RKO (cell line): ENCODE data around the gene ZNF785.
"Not testable (repeated sequence)": the region's sequence is repeated elsewhere in the genome, so short reads cannot be mapped to it uniquely, and the experiment has no call there.

Source experiments
- DNase-seq: peaks from one replicate; pipeline ENCODE4 v3.0.0-alpha.2; 2016; ENCODE audit warnings: low spot score

ZNF785 gene

DNA sequence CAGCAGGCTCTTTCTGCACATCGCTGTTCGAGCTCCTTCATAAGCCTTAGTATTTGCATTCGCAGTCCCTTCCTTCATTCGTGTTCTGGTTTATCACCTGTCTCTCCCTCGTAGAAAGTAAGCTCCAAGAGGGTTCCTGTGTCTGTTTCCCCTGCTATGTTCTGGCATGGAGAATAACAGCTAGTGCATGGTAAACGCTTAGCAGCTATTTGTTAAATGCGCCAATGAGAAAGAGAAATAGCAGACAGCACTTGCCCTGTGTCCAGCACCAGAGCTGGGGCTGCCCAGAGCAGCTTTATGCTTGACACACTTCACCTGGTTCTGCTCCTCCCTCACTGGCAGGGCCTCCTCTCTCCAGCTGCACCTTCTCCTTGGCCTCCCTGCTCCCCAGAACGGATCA is 19.5 kb downstream of the ZNF785 start:
- DNase-seq, result no peak

DNA sequence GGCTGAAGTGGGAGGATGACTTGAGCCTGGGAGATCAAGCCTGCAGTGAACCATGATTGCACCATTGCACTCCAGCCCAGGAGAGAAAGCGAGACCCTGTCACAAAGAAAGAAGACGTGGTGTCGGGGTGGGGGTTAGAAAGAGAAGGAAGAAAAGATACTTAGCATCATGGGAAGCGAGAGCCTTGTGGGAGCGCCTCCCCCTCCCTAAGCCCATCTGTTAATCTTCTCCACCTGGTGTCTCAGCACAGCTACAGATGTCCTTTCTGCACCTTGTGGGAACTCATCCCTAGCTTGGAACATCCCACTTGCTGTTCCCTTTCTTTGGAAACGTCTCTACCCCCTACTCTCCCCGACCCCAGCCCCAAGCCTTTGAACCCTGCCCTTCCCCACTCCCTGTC is 20.0 kb downstream of the ZNF785 start:
- DNase-seq, result no peak

DNA sequence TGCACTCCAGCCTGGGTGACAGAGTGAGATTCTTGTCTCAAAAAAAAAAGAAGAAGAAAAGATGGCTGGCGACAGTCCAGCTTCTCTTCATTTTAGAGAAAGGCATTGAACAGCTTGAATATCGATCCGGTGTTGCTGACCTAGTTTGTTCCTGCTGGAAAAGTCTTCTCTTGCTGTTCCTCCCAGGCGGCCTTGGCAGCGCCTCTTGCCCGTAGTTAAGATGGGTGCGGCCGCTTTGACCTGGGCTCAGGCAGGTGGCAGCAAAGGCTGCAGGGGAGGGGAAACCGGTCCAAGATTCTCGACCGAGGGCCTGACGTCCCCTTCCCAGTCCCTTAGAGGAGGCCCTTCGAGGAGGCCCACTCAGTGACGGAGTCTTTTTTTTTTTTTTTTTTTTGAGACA is 23.5 kb downstream of the ZNF785 start:
- no peak for DNase-seq

DNA sequence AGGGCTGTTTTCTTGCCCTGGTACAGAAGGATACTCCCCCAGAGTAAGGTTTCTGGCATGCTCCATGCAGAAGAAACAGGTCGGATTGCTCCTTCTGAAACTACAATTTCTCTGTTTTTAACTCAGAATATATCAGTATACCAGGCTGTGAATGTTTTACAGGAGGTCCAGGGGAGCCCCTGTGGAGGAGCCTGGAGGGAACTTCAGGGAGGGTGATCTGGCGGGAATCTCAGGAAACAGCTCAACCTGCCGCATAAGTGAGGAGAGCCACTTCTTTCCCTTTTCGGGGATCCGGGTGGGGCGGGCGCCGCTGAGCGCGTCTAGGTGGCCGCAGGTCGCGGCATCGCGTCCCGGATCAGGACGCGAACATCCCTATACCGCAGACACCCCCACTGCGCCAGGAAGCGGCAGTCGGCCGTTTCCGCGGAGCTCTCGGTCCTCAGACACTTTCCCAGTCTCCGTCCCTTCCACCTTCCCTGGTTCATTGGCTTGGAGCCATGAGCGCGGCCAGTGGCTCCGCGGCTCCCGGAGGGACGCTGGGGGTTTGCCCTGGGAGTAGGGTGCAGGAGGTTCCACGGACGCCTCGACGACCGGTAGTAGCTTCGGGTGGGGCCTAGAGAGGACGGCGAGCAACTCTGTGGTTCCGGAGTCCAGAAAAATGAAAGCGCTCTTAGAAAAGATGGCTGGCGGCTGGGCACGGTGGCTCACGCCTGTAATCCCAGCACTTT is 24.2 kb downstream of the ZNF785 start:
- DNase-seq, result no peak

DNA sequence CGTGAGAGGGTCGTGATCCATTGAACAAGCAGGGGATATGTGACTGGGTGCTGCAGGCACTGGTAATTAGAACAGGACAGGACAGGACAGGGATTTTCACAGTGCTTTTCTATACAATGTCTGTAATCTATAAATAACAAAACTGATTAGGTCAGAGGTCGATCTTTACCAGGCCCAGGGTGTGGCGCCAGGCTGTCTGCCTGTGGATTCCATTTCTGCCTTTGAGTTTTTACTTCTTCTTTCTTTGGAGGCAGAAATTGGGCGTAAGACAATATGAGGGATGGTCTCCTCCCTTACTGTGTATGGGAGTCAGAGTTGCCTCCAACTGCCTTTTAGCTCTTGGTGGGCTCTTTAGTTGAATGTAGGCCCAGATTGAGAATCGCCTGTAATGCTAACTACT is 25.8 kb downstream of the ZNF785 start:
- no peak for DNase-seq

DNA sequence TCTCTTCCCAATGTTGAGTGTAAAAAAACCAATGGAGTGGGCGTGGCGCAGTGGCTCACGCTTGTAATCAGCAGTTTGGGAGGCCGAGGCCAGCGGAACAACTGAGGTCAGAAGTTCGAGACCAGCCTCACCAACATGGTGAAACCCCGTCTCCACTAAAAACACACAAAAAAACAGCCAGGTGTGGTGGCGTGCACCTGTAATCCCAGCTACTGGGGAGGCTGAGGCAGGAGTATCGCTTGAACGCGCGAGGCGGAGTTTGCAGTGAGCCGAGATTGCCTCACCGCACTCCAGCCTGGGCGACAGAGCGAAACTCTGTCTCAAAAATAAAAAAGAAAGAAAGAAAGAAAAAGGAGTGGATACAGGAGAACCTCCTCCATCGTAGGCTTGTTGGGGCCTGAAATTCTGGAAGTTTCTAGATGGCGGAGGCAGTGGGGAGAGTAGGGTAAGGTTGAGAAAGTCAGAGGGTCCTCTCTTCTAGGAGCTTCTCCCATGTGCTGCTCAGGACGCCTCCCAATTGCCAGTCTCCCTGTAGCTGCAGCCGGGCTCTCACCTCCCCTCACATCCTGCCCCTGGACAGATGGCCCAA is 26.6 kb downstream of the ZNF785 start:
- DNase-seq, result no peak

DNA sequence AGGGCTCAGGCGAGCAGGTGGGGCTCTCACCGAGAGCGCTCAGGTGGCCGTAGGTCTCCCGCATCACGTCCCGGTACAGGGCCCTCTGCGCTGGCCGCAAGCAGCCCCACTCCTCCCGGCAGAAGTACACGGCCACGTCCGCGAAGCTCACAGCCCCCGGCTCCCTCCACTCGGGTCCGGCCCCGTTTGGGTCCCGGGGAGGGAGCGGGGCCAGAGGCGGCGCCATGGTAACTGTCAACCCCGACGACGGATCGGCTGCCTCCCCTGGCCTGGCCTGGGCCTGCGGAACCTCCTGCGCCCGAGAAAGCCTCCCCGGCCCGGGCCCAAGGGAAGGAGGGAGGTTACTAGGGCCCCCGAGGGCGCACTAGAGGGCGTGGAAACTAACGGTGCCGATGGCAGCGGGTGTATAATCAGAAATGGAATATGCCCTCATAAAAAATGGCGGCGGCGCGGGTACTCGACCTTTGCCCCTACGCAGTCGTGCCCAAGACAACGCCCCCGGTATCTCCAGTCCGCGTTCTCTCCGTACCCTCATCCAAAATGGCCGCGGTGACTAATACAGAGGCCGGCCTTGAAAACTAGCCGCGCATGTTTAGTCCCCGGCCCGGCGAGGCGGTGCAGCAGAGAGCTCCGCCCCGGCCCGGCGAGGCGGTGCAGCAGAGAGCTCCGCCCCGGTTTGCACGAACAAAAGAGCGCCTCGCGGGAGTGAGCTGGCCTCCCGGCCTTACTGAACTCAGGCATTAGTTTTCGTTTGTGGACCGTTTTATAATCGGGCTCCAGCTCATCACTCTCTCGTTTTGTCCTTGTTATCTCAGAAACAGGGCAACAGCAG is 27.3 kb downstream of the ZNF785 start, which contains the start of gene ZNF764:
TSS of gene ZNF764 (minus strand) at position 418 of the 832 bp plus-strand sequence. CDS start at position 226, 192 bp downstream.
- DNase-seq, result peak; percentile 98

DNA sequence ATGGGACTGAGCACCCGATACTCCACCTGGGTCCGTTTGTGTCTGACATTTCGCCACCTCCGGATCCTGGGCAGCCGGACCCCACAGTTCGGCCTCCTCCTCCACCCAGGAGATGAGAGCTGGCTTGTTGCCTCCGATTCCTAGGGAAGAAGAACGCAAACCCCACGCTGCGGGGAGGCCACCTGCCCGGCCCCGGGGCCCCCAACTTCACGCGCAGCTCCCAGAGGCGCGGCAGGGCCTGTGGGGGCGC is 27.9 kb downstream of the ZNF785 start:
- no peak for DNase-seq

DNA sequence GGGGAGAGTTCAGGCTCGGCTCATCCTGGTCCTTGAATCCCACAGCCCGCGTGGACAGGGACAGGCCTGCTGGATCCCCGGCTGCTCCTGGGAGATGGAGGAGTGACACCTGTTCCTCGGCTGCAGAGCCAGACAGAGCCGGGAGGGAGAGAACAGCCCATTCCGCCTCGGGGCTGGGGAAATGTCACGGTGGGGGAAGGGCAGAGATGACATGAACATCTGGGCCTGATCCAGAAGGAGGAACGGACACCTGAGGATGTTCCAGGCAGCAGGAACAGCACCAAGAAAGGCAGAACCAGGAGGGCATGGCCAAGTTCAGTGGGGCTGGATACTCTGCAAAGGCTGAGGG is 29.4 kb downstream of the ZNF785 start:
- no peak for DNase-seq

DNA sequence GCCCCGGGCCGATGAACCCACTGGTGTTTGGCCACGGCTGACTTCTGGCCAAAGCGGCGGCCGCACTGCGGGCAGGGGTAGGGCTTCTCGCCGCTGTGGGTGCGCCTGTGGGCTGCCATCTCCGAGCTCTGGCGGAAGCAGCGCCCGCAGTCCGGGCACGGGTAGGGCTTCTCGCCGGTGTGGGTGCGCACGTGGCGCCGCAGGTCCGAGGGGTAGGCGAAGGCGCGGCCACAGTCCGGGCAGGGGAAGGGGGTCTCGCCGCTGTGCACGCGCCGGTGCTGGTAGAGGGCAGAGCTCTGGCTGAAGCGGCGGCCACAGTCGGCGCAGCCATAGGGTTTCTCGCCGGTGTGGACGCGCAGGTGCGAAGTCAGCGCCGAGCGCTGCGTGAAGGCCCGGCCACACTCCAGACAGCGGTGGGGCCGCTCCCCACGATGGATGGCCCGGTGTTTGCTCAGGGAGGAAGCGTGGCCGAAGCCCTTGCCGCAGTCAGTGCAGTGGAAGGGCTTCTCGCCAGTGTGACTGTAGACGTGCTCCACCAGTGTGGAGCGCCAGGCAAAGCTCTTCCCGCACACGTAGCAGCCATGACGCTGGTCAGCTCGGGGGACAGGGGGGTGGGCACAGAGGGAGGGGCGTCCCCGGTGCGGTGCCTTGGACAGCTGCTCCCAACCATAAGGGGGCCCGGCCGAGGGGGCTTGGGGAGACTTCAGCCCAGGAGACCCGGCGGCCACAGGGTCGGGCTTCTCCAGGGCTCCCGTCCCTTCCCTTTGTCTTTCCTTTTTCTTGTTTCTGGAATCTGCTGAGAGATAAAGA is 30.0 kb downstream of the ZNF785 start:
- no peak for DNase-seq

DNA sequence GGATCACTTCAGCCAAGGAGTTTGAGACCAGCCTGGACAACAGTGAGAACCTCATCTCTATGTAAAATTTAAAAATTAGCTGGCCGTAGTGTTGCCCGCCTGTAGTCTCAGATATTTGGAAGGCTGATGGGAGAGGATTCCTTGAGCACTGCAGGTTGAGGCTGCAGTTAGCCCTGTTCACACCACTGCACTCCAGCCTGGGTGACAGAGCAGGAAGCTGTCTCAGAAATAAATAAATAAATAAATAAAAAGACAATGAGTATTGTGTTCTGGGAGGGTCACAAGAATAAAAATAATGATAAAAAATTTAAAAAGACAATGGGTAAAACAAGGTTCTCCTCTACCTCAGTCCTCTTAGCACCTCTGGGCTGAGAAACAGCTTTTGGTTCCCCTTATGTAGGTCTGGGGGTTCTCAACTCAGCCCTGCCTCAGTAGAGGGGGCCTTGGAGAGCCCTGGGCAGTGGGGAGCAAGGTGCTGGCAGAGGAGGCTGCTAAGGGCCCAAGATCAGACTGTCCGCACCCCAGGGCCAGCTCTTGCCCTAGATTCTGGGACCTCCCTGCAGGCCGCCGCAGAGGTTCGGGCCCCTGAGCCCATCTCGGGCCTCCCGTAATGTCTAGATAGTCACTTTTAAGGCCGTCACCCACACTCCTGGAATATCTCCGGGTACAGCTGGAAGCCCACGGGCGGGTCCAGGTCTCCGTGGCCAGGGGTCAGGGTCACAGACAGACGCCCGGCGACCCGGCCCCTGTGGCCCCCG is 30.8 kb downstream of the ZNF785 start:
- no peak for DNase-seq

DNA sequence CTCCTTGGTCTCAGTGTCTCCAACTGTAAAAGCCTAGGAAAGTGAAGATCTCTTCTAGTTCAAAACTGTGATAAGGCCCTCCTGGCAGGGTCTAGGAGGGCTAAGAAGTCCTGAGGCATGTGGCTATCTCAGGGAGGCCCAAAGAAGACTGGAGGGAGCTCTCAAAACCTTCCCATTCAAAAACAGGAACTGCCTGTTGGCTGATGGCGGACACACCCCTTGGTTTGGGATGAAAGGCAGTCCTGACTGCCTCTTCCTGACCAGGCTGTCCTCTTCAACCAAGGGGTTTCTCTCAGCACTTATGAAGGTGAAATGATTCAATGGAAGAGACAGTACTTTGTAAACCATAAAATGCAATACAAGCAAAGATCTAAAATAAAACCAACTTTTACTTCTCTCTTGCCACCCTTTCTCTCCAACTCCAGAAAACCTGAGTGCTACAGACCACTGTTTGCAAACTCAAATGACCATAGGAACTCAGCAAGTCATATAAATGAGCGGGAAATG is 32.1 kb downstream of the ZNF785 start:
- DNase-seq, result no peak

DNA sequence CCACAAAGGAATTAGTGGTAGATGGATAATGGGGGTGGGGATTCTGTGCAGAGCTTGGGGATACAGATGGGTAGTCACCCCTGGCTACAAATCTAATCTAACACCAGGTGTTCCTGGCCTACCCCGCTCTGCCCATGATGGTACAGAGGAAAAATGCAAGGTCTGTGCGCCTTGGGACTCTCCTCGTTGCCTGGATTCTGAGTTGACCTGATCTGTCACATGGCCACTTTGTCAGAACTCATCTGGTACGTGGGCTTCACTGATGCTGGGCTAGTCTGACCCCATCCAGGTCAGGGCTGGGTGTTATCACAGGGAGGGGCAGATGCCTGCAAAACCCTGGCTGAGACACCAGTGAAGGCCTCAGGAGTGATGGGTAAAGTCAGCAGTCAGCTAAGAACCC is 32.5 kb downstream of the ZNF785 start:
- DNase-seq, result no peak

DNA sequence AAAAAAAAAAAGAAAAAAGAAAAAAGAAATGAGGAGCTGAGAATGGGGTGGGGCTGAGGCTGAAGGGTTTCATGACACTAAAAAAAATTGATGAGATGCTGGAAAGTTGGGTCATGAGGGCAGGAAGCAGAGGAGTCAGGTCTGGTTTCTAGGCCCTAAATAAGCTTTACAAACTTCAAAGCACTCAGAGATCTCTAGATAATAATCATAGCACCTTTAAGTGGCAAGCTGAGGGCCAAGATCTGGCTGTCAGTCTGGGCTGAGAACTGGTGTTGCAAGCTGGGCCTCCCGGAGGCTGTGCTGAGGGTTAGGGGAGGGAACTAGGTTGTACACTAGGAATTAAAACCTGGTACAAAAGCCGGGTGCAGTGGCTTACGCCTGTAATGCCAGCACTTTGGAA is 33.7 kb downstream of the ZNF785 start:
- DNase-seq, result no peak

DNA sequence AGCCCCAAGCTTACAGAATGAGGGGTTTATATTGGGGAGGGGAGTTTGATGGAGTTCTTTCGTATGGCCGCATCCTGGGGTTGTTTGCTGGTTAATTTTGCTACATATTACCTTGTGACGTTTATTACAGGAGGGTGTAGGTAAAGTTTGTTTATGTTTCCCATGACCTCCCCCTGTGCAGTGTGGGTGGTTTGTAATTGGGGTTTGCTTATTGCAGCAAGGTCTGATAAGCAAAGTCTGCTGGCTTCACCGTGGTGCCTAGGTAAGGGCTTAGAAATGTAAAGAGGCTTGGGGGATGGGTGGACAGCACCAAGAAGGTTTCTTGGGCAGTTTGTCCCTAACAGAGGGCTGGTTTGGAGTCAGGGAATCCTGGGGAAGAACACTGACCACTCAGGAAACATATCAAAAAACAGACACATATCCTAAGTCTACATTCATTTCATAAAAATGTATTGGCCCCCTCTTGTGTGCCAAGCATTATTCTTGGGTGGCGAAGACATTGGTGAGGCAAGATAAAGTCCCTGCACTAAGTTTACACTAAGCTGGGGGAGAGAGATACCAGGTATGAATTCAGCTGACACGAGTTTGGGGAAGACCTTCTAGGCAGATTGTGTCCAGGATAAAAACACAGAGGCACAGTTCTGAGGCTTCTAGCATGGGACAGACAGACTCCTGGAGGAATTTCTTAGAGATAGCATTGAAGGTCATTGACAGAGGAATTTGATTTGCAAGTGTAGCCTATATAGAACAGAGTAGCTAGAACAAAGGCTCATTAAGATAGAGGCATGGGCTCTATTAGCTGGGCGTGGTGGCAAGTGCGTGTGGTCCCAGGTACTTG is 36.9 kb downstream of the ZNF785 start:
- DNase-seq, result no peak

DNA sequence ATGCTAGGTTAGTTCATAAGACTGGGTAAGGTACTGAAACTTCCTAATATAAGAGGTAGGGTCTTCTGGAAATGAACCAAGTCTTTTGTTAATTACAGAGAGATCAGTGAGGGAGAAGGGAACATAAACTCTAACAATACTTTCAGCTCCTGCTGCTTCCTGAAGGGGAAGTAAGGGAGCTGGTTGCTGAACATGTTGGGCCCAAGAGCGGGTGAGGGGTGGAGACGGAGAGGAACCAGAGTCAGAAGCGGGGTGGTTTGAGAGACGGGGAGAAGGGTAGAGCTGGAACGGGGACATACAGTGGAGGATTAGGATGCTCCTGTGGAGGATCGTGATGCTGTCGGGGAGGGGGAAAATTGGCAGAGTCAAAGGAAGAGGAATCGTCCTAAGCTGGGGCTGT is 39.4 kb downstream of the ZNF785 start:
- no peak for DNase-seq

DNA sequence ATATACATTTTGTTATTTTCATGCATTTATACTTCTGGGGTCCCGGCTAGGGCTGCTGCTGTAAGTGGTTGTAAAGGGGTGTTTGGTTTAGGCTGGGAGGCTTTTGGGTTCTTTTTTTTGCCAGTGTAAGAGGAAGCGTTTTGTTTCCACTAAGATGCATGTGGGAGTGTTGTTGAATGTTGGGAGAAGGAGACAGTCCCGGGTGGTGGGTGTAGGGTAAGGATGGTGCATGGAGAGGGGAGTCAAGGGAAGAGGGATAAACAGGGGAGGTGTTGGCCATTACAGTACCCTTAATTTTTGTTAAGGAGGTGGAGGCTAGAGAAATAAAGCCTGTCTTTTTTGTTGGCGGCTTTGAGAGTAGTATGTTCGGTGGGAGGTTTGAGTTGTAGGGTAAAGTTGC is 42.4 kb downstream of the ZNF785 start:
- DNase-seq, result no peak

DNA sequence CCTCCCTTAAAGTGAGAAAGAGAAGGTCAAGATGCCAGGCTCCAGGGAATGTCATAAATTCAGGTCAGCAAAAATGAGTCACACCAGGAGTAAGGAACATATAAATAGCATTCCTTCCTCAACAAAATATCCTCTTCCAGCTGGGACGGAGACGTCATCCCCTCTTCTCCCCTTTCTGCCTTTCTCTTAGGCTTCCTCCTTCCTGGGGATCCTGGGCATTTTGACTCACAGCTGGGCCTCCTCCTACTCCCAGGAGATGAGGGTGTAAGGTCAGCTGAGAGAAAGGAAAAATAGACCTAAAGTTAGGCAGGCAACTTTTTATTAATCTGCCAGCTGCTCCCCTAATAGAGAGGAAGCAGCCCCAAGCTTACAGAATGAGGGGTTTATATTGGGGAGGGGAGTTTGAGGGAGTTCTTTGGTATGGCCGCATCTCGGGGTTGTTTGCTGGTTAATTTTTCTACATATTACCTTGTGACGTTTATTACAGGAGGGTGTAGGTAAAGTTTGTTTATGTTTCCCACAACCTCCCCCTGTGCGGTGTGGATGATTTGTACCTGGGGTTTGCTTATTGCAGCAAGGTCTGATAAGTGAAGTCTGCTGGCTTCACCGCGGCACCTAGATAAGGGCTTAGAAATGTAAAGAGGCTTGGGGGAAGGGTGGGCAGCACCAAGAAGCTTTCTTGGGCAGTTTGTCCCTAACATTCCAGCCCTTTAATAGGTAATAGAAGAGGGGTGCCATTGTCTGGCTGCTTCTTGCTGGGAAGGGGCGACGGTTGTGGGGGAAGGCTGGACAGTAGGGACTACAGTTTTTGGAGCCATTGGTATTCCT is 43.8 kb downstream of the ZNF785 start:
- DNase-seq, result peak; percentile 50

DNA sequence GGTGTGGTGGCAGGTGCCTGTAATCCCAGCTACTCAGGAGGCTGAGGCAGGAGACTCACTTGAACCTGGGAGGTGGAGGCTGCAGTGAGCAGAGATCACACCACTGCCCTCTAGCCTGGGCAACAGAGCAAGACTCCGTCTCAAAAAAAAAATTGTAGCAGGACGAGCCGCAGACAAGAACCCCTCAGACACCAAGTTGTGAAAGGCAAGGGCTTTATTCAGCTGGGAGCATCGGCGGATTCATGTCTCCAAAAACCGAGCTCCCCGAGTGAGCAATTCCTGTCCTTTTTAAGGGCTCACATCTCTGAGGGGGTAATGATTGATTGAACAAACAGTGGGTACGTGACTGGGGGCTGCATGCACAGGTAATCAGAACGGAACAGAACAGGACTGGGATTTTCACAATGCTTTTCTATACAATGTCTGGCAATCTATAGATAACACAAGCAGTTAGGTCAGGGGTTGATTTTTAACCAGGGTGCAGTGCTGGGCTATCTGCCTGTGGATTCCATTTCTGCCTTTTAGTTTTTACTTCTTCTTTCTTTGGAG is 44.5 kb downstream of the ZNF785 start:
- DNase-seq, result not testable (repeated sequence)
